Spleen (tissue), 7 donors: ENCODE measurements around the gene NECTIN4.

ENCODE experiments used
- POLR2A ChIP-seq, 3 donors: fragments of 450-650 bp; IDR thresholded peaks; one replicate each; pipeline ENCODE4 v1.5.1; 2017; ENCODE audit warnings: antibody characterized with exemption in 3 of 3, mild to moderate bottlenecking in 1 of 3
- POLR2AphosphoS5 ChIP-seq, 3 donors: sonication (generic); formaldehyde crosslinking; IDR thresholded peaks; one replicate each; pipeline ENCODE4 v1.5.1; 2017; ENCODE audit warnings: antibody characterized with exemption in 3 of 3
- TF ChIP-seq, protein P1 (sequence below), 11 experiments: fragments of 200-600 bp in 7 of 11; fragments of 450-650 bp in 4 of 11; sonication (generic) in 4 of 11; IDR thresholded peaks in 8 of 11; conservative IDR thresholded peaks in 3 of 11; 1 replicate in 7 of 11; 2 replicates in 4 of 11; pipeline versions ENCODE4 v1.4.0 to v1.8.0; 2016 to 2021; ENCODE audit warnings: antibody characterized with exemption in 11 of 11, inconsistent platforms in 4 of 11, mild to moderate bottlenecking in 1 of 11
- donor health status: DM: no; HTN: no; CAD: no; lungs with moderate emphysema.
- donor health status: DM: no; HTN: no; CAD: no.
- donor health status: DM: no; HTN: no; CAD: no.

- TF ChIP-seq, protein P1, sequence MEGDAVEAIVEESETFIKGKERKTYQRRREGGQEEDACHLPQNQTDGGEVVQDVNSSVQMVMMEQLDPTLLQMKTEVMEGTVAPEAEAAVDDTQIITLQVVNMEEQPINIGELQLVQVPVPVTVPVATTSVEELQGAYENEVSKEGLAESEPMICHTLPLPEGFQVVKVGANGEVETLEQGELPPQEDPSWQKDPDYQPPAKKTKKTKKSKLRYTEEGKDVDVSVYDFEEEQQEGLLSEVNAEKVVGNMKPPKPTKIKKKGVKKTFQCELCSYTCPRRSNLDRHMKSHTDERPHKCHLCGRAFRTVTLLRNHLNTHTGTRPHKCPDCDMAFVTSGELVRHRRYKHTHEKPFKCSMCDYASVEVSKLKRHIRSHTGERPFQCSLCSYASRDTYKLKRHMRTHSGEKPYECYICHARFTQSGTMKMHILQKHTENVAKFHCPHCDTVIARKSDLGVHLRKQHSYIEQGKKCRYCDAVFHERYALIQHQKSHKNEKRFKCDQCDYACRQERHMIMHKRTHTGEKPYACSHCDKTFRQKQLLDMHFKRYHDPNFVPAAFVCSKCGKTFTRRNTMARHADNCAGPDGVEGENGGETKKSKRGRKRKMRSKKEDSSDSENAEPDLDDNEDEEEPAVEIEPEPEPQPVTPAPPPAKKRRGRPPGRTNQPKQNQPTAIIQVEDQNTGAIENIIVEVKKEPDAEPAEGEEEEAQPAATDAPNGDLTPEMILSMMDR (IDR thresholded peaks at IDR 0.05 in 8 of 11, conservative IDR thresholded peaks at IDR 0.05 in 3 of 11), result no peak
- TF ChIP-seq POLR2A (IDR thresholded peaks at IDR 0.05) (no peak), POLR2AphosphoS5 (IDR thresholded peaks at IDR 0.05) (no peak)
Measured at GRCh38 chr1:161121834-161122233, 32.5 kb upstream of the NECTIN4 start.
